GM21515 (cell line): ENCODE measurements around the gene ZC3H11A.

Source experiments
- ATAC-seq: cut with Tn5 transposase; IDR thresholded peaks from one replicate; pipeline ENCODE4 v1.9.1; 2021; ENCODE audit not compliant: unreplicated experiment

The ZC3H11A gene

DNA sequence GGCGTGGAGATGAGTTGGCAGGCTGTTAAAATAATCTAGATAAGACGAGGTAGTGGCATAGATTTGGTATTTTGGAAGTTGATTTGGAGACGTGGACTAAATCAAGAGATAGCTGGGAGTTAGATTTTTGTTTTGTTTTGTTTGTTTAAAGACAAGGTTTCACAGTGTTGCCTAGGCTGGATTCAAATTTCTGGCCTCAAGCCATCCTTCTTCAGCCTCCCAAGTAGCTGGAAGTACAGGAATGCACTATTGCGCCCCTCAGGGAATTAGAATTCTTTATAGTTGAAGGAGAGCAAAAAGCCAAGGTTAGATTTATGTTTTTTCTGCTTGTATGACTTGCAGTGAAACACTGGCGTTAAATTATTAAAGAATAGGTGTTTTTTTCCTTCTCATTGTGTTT, 43.7 kb downstream of the ZC3H11A start:
- ATAC-seq, result no peak

- ATAC-seq, result no peak
Observed at GRCh38 chr1:203840208-203840808, 44.9 kb downstream of the ZC3H11A start.

GRCh38 chr1:203842559-203842876, 47.1 kb downstream of the ZC3H11A start:
- ATAC-seq, result no peak

DNA sequence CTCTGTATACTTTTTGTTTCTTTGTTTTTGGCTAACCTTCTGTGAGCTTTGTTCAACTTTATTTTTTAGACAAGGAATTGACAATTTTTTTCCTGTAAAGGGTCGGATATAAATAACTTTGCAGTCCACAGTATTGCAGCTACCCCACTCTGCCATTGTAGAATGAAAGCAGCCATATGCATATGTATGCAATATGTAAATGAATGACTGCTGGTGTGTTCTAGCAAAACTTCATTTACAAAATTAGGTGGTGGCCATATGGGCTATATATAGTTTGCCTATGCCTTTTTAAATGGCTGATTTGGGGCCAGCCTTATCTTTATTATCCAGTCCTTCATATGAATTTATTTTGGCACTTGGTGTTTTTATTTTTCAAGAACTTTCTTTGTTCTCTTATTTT, 48.0 kb downstream of the ZC3H11A start:
- ATAC-seq, result no peak
